Peyer's patch (tissue), 4 donors: ENCODE data around the gene OR2J1.

Experiments
- POLR2A ChIP-seq, 2 donors: fragments of 450-650 bp; IDR thresholded peaks; one replicate each; pipeline ENCODE4 v1.5.1; 2017; ENCODE audit warnings: antibody characterized with exemption in 2 of 2, mild to moderate bottlenecking in 2 of 2, moderate library complexity in 2 of 2
- TF ChIP-seq, protein P1 (sequence below), 6 experiments: fragments of 450-650 bp in 4 of 6; fragments of 200-600 bp in 2 of 6; sonication (generic) in 1 of 6; IDR thresholded peaks; one replicate each; pipeline ENCODE4 v1.5.1; 2017 to 2019; ENCODE audit warnings: antibody characterized with exemption in 6 of 6, mild to moderate bottlenecking in 3 of 6, moderate library complexity in 1 of 6

DNA sequence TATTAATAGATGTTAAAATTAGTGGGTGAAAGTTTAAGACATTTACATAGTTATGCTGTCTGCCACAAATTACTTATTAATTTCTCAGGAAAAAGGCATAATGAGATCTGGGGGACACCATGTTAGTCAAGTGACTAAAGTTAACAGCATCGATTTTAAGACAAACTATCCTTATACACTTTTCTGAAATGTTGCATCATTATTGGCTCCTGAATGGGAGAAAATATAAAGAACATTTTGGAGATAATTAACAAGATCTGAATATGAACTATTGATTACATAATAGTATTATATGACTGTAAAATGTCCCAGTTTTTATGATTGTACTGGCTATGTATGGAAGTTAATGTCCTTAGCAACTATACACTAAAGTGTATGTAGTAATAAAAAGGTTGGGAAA is 20.1 kb upstream of the OR2J1 start:
- TF ChIP-seq, protein P1, sequence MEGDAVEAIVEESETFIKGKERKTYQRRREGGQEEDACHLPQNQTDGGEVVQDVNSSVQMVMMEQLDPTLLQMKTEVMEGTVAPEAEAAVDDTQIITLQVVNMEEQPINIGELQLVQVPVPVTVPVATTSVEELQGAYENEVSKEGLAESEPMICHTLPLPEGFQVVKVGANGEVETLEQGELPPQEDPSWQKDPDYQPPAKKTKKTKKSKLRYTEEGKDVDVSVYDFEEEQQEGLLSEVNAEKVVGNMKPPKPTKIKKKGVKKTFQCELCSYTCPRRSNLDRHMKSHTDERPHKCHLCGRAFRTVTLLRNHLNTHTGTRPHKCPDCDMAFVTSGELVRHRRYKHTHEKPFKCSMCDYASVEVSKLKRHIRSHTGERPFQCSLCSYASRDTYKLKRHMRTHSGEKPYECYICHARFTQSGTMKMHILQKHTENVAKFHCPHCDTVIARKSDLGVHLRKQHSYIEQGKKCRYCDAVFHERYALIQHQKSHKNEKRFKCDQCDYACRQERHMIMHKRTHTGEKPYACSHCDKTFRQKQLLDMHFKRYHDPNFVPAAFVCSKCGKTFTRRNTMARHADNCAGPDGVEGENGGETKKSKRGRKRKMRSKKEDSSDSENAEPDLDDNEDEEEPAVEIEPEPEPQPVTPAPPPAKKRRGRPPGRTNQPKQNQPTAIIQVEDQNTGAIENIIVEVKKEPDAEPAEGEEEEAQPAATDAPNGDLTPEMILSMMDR (IDR thresholded peaks at IDR 0.05), result no peak
- TF ChIP-seq POLR2A (IDR thresholded peaks at IDR 0.05), result no peak
